GM18498 (cell line): ENCODE results near the gene ADCY1.

Experiments
- ATAC-seq: cut with Tn5 transposase; IDR thresholded peaks from one replicate; pipeline ENCODE4 v1.9.1; 2021; ENCODE audit warnings: mild to moderate bottlenecking, moderate library complexity; ENCODE audit not compliant: unreplicated experiment

The ADCY1 gene

GRCh38 chr7:45689011-45689796 is 115.0 kb downstream of the ADCY1 start:
- no peak for ATAC-seq

DNA sequence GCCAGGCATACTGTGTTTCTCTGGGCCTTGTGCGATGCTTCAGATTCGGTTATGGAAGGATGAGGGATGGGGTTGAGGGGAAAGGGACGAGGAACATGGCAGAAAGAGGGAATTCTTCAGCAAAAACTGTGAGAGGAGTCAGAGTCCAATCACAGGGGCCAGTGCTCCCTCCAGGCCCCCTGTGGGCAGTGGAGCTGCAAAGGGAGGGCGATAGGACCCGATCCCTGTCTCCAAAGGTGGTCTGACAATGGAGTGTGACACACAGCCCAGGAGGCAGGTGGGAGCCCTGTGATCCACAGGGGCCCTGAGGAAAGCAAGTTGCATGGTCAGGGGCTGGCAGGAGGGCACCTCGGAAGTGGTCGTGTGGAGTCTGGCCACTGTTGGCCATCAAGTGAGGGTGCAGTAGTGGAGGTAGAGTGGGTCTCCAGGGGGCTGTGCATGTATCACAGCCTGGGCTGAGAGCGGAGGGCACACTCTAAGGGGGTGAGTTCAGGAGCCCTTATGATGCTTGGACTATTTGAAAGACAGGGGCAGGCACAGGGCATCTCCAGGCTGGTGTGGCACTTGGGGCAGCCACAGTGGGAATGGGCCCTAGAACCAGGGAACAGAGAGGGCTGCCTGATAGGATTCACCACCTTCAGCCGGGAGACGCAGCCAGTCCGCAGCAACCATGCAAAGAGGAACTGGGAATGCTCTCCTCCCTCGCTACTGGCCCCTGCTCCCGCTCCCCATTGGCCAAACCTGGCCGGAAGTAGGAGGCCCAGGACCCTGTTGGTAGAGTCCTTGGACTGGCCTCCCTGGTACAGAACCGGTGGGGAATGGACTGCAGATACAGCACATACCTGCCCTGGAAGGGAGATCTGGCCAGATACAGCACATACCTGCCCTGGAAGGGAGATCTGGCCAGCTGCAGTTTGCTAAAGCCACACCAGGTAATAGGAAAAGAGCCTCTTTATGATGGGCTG is 115.9 kb downstream of the ADCY1 start:
- ATAC-seq, result no peak

- no peak for ATAC-seq
Measured at GRCh38 chr7:45690762-45691150, 116.6 kb downstream of the ADCY1 start.

GRCh38 chr7:45691155-45691656 is 117.0 kb downstream of the ADCY1 start:
- no peak for ATAC-seq

GRCh38 chr7:45692031-45692430 is 117.9 kb downstream of the ADCY1 start:
- no peak for ATAC-seq

GRCh38 chr7:45695249-45695995 is 121.3 kb downstream of the ADCY1 start:
- no peak for ATAC-seq

DNA sequence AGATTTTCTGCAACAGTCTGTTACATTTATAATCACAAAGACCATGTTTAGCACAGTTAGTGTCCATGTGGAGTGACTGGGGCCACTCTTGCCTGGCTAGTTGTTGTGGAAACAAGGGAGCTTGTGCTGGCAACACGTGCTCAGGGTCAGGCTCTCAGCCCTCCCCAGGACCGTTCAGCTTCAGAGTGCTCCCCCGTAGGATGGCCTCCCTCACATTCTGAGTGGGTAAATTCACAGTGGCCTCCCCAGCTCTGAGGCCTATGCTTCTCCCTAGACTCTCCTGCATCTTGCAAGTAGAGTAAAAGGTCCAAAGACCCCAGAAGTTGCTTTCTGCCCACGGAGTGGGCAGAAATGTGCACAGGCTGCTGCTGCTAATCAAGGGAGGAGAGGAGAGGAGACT is 122.3 kb downstream of the ADCY1 start:
- ATAC-seq, result no peak

- no peak for ATAC-seq
Measured at GRCh38 chr7:45697576-45698136, 123.5 kb downstream of the ADCY1 start.

GRCh38 chr7:45698303-45699014 is 124.3 kb downstream of the ADCY1 start:
- ATAC-seq, result no peak

GRCh38 chr7:45699015-45699309 is 124.8 kb downstream of the ADCY1 start:
- ATAC-seq, result no peak

GRCh38 chr7:45699726-45700390 is 125.7 kb downstream of the ADCY1 start:
- no peak for ATAC-seq

- no peak for ATAC-seq
Measured at GRCh38 chr7:45700556-45700955, 126.4 kb downstream of the ADCY1 start.

GRCh38 chr7:45701701-45702510 is 127.7 kb downstream of the ADCY1 start:
- ATAC-seq, result no peak

GRCh38 chr7:45702751-45703150 is 128.6 kb downstream of the ADCY1 start:
- no peak for ATAC-seq

GRCh38 chr7:45703373-45703821 is 129.2 kb downstream of the ADCY1 start:
- no peak for ATAC-seq

DNA sequence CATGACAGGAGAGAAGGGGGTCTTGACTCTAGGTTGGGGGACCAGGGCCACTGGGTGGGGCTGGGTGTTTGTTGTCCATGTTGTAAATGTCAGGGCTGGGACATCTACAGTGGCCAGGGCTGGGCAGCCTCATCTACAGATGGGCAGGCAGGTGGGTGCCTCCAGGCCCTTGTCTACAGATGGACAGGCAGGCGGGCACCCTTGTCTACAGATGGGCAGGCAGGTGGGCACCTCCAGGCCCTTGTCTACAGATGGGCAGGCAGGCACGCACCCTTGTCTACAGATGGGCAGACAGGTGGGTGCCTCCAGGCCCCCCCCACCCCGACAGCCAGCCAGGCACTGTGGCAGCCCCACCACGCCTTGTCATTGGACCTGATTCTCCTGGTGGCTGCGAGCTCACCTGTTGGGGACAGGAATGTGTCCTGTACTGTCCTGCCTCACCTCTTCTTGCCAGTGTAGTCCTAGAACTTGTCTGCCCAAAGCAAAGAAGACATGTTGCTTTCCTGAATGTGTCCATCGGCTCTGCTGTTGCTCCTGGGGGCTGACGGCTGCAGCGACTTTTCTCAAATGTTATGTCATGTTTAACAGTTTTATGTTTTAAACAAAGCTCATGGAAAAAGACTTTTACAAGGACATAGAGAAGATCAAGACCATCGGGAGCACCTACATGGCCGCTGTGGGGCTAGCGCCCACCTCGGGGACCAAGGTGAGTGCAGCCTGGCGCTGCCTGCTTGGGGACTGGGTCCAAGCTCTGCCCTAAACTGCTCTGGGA is 129.9 kb downstream of the ADCY1 start:
- ATAC-seq, result no peak

GRCh38 chr7:45704683-45705016 is 130.5 kb downstream of the ADCY1 start:
- no peak for ATAC-seq
